D341Med (cell line): ENCODE results near the gene HERC6.
"Not testable (repeated sequence)": the region's sequence is repeated elsewhere in the genome, so short reads cannot be mapped to it uniquely, and the experiment has no call there.

Experiments
- DNase-seq: peaks from one replicate; pipeline ENCODE4 v3.0.0; 2012; ENCODE audit warnings: low spot score

The HERC6 gene

GRCh38 chr4:88378691-88379559 lies at the start of gene HERC6:
TSS of gene HERC6 (plus strand) at chr4:88378852. CDS start at chr4:88378922, 70 bp downstream.
- peak; percentile 82 for DNase-seq

- no peak for DNase-seq
These were observed 44.8 kb upstream of the HERC6 start for GRCh38 chr4:88333741-88334405.

DNA sequence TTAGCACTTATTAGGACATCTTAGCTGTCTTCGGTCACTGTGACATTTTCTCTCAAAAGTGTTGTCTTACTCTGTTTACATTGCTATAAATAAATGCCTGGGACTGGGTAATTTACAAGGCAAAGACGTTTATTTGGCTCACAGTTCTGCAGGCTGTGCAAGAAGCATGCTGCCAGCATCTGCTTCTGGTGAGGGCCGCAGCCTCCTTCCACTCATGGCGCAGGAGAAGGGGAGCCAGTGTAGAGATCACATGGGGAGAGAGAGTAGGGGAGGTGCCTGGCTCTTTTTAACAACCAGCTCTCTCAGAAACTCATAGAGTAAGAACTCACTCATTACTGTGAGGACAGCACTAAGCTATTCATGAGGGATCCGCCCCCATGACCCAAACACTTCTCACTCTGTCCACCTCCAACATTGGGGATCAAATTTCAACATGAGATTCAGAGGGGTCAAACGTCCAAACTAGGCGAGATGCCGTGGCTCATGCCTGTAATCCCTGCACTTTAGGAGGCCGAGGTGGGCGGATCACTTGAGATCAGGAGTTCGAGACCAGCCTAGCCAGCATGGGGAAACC lies 43.5 kb upstream of the HERC6 start:
- no peak for DNase-seq

GRCh38 chr4:88341227-88342192 lies 37.1 kb upstream of the HERC6 start:
- no peak for DNase-seq

DNA sequence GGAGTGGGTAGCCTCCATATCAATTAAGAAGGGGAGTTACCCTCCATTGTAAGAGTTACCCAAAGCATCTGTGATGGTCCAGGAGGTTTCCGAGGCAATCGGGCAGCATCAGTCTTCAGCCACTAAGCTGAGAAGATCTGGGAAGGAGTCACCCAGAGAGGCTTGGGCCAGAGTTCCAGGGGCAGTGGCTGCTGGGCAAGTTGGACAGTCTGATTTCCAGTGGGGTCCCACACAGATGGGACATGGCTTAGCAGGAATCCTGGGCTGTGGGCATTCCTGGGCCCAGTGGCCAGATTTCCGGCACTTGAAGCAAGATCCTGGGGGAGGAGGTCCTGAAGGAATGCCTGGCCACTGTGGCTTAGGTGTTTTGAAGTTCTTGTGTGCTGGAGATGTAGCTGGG lies 31.8 kb upstream of the HERC6 start:
- DNase-seq = not testable (repeated sequence)

DNA sequence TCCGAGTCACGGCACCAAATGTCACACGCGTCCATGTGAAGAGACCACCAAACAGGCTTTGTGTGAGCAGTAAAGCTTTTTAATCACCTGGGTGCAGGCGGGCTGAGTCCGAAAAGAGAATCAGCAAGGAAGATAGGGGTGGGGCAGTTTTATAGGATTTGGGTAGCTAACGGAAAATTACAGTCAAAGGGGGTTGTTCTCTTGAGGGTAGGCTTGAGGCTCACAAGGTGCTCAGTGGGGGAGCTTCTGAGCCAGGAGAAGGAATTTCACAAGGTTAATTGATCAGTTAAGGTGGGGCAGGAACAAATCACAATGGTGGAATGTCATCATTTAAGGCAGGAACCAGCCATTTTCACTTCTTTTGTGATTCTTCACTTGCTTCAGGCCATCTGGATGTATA lies 29.9 kb upstream of the HERC6 start:
- not testable (repeated sequence) for DNase-seq

DNA sequence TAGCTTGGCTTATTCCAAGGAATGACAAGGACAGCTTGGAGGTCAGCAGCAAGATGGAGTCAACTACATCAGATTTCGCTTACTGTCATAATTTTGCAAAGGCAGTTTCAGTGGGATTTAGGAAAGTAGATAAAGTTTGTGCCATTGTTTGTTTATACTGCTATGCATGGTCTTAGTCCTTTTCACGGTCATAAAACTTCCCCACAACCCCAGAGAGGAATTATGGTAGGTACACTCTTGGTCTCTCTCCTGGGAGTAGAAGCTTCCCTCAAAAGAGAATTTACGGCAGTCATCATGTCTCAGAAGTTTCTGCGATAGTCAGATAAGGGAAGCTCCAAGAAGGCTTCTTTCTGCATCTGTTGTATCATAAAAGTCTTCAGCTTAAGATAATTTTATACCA lies 27.9 kb upstream of the HERC6 start:
- DNase-seq = no peak

- no peak for DNase-seq
These were observed 26.5 kb upstream of the HERC6 start for GRCh38 chr4:88352062-88352740.

DNA sequence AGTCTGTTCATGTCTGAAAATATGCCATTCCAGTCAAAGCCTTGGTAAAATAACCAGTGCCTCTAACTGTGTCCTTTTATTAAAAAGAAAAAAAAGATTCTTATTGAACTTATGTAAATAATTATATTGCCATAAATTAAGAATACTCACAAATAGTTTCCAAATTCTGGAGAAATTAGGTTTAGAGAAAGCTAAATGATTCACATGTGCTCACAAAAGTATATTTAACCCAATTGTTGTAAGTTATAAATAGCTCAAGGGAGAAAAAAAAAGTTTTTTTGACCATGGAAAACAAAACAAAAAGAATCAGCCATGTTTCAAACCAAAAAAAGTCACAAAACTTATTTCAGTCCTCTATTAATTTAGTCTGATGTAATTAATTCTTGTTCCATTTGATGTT lies 25.3 kb upstream of the HERC6 start:
- DNase-seq = no peak

GRCh38 chr4:88356771-88357170 lies 21.9 kb upstream of the HERC6 start:
- no peak for DNase-seq

GRCh38 chr4:88357262-88357661 lies 21.4 kb upstream of the HERC6 start:
- no peak for DNase-seq

- no peak for DNase-seq
These were observed 19.1 kb upstream of the HERC6 start for GRCh38 chr4:88359558-88359957.

- no peak for DNase-seq
These were observed 18.4 kb upstream of the HERC6 start for GRCh38 chr4:88360256-88360655.

DNA sequence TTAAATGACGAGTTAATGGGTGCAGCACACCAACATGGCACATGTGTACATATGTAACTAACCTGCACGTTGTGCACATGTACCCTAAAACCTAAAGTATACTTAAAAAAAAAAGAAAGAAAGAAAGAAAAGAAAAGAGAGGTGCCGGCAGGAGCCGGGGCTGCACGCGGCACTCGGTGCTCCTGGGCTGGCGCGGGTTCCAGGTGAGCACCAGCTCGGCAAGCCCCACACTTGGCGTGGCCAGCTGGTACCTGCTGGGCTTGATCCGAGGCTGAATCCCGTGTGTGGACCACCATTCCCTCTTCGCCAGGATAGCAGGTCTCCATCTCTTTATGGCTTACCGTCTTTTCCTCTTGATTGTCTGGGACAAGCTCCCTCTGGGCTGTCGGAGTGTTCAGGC lies 17.9 kb upstream of the HERC6 start:
- no peak for DNase-seq

- DNase-seq = not testable (repeated sequence)
These were observed 17.4 kb upstream of the HERC6 start for GRCh38 chr4:88361217-88361773.

- no peak for DNase-seq
These were observed 12.2 kb upstream of the HERC6 start for GRCh38 chr4:88366460-88366859.

- no peak for DNase-seq
These were observed 10.8 kb upstream of the HERC6 start for GRCh38 chr4:88367826-88368225.

- DNase-seq = peak; percentile 34
These were observed 9.4 kb upstream of the HERC6 start for GRCh38 chr4:88369180-88369812.

DNA sequence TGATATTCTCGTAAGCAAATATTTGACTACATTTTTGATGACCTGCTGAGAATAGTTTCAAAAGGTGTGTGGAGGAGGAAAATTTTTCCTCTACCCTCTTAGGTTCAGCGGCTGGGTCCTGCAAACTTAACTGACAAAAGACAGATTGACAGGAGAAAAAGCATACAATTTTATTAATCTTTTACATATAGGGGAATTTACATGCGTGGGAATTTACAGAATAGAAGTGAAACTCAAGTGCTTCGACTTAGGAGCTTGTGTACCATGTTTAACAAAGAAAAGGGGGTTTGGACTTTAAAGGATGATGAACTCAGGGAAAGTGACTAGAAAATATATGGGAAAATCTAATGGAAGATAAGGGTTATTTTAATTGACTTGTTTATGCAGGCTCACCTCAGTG lies 2.5 kb downstream of the HERC6 start:
- no peak for DNase-seq

DNA sequence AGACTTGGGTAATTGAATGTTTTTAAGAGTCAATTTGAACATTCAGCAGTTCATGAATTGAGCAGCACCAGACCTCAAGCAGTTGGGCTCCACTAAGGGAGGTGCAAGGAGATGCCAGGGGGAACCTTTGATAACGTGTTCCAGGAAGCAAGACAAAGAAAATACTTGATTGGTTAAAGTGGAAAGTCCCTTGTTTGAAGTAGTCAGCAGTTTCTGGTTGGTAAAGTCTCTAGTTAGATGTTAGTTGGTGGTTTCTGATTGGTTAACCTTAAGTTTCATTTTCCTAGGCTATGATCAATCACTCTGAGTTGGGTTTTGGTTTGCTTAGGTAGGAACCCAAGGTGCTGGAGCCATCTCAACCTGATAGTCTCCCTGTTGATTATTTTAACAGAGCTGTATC lies 4.0 kb downstream of the HERC6 start:
- DNase-seq = no peak

- no peak for DNase-seq
These were observed 11.5 kb downstream of the HERC6 start for GRCh38 chr4:88390128-88390527.
